HG02642 (cell line): Measurements from ENCODE around the gene UQCRC1.

Source experiments
- ATAC-seq: cut with Tn5 transposase; IDR thresholded peaks from one replicate; pipeline ENCODE4 v1.9.1; 2021; ENCODE audit warnings: mild to moderate bottlenecking; ENCODE audit not compliant: unreplicated experiment, poor library complexity

The UQCRC1 gene

GRCh38 chr3:48600711-48601621 lies 8.5 kb downstream of the UQCRC1 start:
- ATAC-seq: no peak

- ATAC-seq: no peak
These were observed 9.7 kb downstream of the UQCRC1 start for GRCh38 chr3:48599509-48600285.

GRCh38 chr3:48599077-48599501 lies 10.4 kb downstream of the UQCRC1 start:
- ATAC-seq: no peak

- ATAC-seq: no peak
These were observed 10.9 kb downstream of the UQCRC1 start for GRCh38 chr3:48598323-48599076.

- ATAC-seq: no peak
These were observed 12.0 kb downstream of the UQCRC1 start for GRCh38 chr3:48597408-48597800.

- no peak for ATAC-seq
These were observed 12.6 kb downstream of the UQCRC1 start for GRCh38 chr3:48596676-48597407.

GRCh38 chr3:48596157-48596556 lies 13.3 kb downstream of the UQCRC1 start:
- ATAC-seq: no peak

- no peak for ATAC-seq
These were observed 13.8 kb downstream of the UQCRC1 start for GRCh38 chr3:48595526-48596121.

GRCh38 chr3:48595075-48595525 lies 14.3 kb downstream of the UQCRC1 start, which contains the start of gene COL7A1:
TSS of gene COL7A1 (minus strand) at chr3:48595329. CDS start at chr3:48595159, 170 bp downstream.
- no peak for ATAC-seq

- ATAC-seq: no peak
These were observed 14.9 kb downstream of the UQCRC1 start for GRCh38 chr3:48594417-48595049.

GRCh38 chr3:48593337-48593736 lies 16.1 kb downstream of the UQCRC1 start:
- no peak for ATAC-seq

- ATAC-seq: no peak
These were observed 16.8 kb downstream of the UQCRC1 start for GRCh38 chr3:48592519-48593087.

GRCh38 chr3:48591886-48592518 lies 17.4 kb downstream of the UQCRC1 start:
- no peak for ATAC-seq

- ATAC-seq: no peak
These were observed 18.0 kb downstream of the UQCRC1 start for GRCh38 chr3:48591436-48591835.

- no peak for ATAC-seq
These were observed 21.2 kb downstream of the UQCRC1 start for GRCh38 chr3:48588230-48588629.

GRCh38 chr3:48587686-48588085 lies 21.8 kb downstream of the UQCRC1 start:
- ATAC-seq: no peak

- no peak for ATAC-seq
These were observed 24.0 kb downstream of the UQCRC1 start for GRCh38 chr3:48585411-48585810.

- no peak for ATAC-seq
These were observed 24.6 kb downstream of the UQCRC1 start for GRCh38 chr3:48584836-48585235.
